Measurements from ENCODE around the gene COX8A.
"Not testable (repeated sequence)": the region's sequence is repeated elsewhere in the genome, so short reads cannot be mapped to it uniquely, and the experiment has no call there.

COX8A gene

GRCh38 chr11:63974259-63975143 is at the start of gene COX8A:
Gene COX8A (plus strand): TSS chr11:63974620. CDS start chr11:63974681, 61 bp downstream.
- peak; percentile 97 for DNase-seq

- no peak for DNase-seq
These were observed 44.8 kb upstream of the COX8A start for GRCh38 chr11:63929616-63930015.

GRCh38 chr11:63931045-63931444 is 43.4 kb upstream of the COX8A start:
- no peak for DNase-seq

GRCh38 chr11:63931876-63932275 is 42.5 kb upstream of the COX8A start:
- DNase-seq = no peak

- DNase-seq = no peak
These were observed 41.0 kb upstream of the COX8A start for GRCh38 chr11:63933459-63933858.

GRCh38 chr11:63937713-63938478 is 36.5 kb upstream of the COX8A start:
- DNase-seq = peak; percentile 51

GRCh38 chr11:63938479-63939396 is 35.7 kb upstream of the COX8A start, which contains the start of gene NAA40:
Gene NAA40 (plus strand): TSS chr11:63939002. CDS start chr11:63939097, 95 bp downstream.
- DNase-seq = peak; percentile 96

GRCh38 chr11:63939397-63939891 is 35.0 kb upstream of the COX8A start:
- DNase-seq = no peak

GRCh38 chr11:63940786-63941185 is 33.6 kb upstream of the COX8A start:
- no peak for DNase-seq

GRCh38 chr11:63941901-63942300 is 32.5 kb upstream of the COX8A start:
- DNase-seq = no peak

GRCh38 chr11:63942803-63943202 is 31.6 kb upstream of the COX8A start:
- no peak for DNase-seq

GRCh38 chr11:63944987-63945386 is 29.4 kb upstream of the COX8A start:
- no peak for DNase-seq

GRCh38 chr11:63945477-63946163 is 28.8 kb upstream of the COX8A start:
- peak; percentile 63 for DNase-seq

GRCh38 chr11:63951779-63952536 is 22.5 kb upstream of the COX8A start:
- peak; percentile 29 for DNase-seq

GRCh38 chr11:63952570-63952969 is 21.9 kb upstream of the COX8A start:
- no peak for DNase-seq

- DNase-seq = no peak
These were observed 16.4 kb upstream of the COX8A start for GRCh38 chr11:63958008-63958407.

- peak; percentile 15 for DNase-seq
These were observed 12.6 kb upstream of the COX8A start for GRCh38 chr11:63961608-63962412.

GRCh38 chr11:63963895-63964294 is 10.5 kb upstream of the COX8A start:
- not testable (repeated sequence) for DNase-seq

GRCh38 chr11:63966444-63966843 is 8.0 kb upstream of the COX8A start:
- DNase-seq = no peak

- no peak for DNase-seq
These were observed 5.0 kb upstream of the COX8A start for GRCh38 chr11:63969461-63969860.
